ENCODE results near the gene PSMD7. TPM values are rescaled to one million over a fixed set of nuclear protein-coding genes. Genes with fewer than 3 reads are reported as not detected.

The PSMD7 gene
- total RNA-seq, 1 experiment from 2014 or later: 109 TPM

GRCh38 chr16:74283716-74284115, 12.9 kb upstream of the PSMD7 start:
- H3K79me2 ChIP-seq (ENCODE audit: insufficient read depth, low read length): no peaks in the 10 kb centered on the region
- ATAC-seq (no peak), DNase-seq (ENCODE audit: low read depth, low spot score) (no peak)
- H3K4me2 ChIP-seq (ENCODE audit: low read length): no peak overlapping the region
- ChIA-PET RAD21 (ENCODE audit: low non-redundant PET in 1 of 2, low total read pairs in 2 of 2, uncharacterized antibody in 2 of 2, unreplicated experiment in 2 of 2) (no interaction called here), POLR2A (no interaction called here), CTCF (no interaction called here)
- H3K9me3 ChIP-seq (ENCODE audit: control insufficient read depth in 1 of 2, insufficient read depth in 1 of 2, low read depth in 1 of 2, low read length in 2 of 2): no peaks in the 10 kb centered on the region
- BruUV-seq (replicated peaks): no TSS peak
- H3K27me3 ChIP-seq (ENCODE audit: insufficient read depth, low read length): no peaks in the 10 kb centered on the region
- no peaks in the 10 kb centered on the region for H3K36me3 ChIP-seq (ENCODE audit: control insufficient read depth in 1 of 2, insufficient read depth in 2 of 2, low read length in 2 of 2)
- H3K4me1 ChIP-seq (ENCODE audit: control insufficient read depth in 1 of 2, insufficient read depth in 2 of 2, low read length in 2 of 2): peaks cover 0 to 2% of the 10 kb centered on the region in 2 experiments; a peak in 1 of 4 replicates
- TF ChIP-seq ZNF274 (IDR thresholded peaks at IDR 0.05; ENCODE audit: low read depth, low read length): no peak
- TF ChIP-seq POLR2AphosphoS5 (IDR thresholded peaks at IDR 0.05; ENCODE audit: low read depth, low read length): no peak
- no peak for TF ChIP-seq REST (IDR thresholded peaks at IDR 0.05; ENCODE audit: low read depth)
- no peak for TF ChIP-seq JUND (IDR thresholded peaks at IDR 0.05)
- TF ChIP-seq CBX3 (IDR thresholded peaks at IDR 0.05; ENCODE audit: low read depth): no peak
- no peak for TF ChIP-seq SRF (IDR thresholded peaks at IDR 0.05; ENCODE audit: low read depth)
- no peak for TF ChIP-seq ZFX (IDR thresholded peaks at IDR 0.05)
- TF ChIP-seq TCF7L2 (IDR thresholded peaks at IDR 0.05; ENCODE audit: borderline replicate concordance, extremely low read depth, insufficient read depth, insufficient read length): no peak
- no peak for TF ChIP-seq EGR1 (IDR thresholded peaks at IDR 0.05; ENCODE audit: low read depth)
- TF ChIP-seq POLR2A (IDR thresholded peaks at IDR 0.05; ENCODE audit: borderline replicate concordance, extremely low read depth, insufficient read depth, insufficient read length): no peak
- TF ChIP-seq RAD21 (IDR thresholded peaks at IDR 0.05; ENCODE audit: low read depth): no peak
- TF ChIP-seq ZBTB33 (IDR thresholded peaks at IDR 0.05; ENCODE audit: extremely low read depth, insufficient replicate concordance, low read length): no peak
- TF ChIP-seq SP1 (IDR thresholded peaks at IDR 0.05; ENCODE audit: low read depth): no peak
- no peak for TF ChIP-seq ATF3 (IDR thresholded peaks at IDR 0.05)
- TF ChIP-seq CEBPB (IDR thresholded peaks at IDR 0.05; ENCODE audit: low read depth): no peak
- no peak overlapping the region for H3K27ac ChIP-seq (ENCODE audit: low read depth, low read length)
- no peak overlapping the region for H3K4me3 ChIP-seq (replicated peaks in 1 of 2; ENCODE audit: low read depth in 1 of 2, low read length in 2 of 2)
- H4K20me1 ChIP-seq (ENCODE audit: insufficient read depth): no peaks in the 10 kb centered on the region
- intact Hi-C loops (cut with micrococcal nuclease): no loop called here
- no peak overlapping the region for H2AFZ ChIP-seq (ENCODE audit: low read depth, low read length, poor library complexity, severe bottlenecking)
- no peak overlapping the region for H3K9ac ChIP-seq (ENCODE audit: low read length)
- H3K9me2 ChIP-seq (ENCODE audit: insufficient read depth): no peaks in the 10 kb centered on the region

Data from HCT116 (cell line).